Stimulated activated CD8-positive, alpha-beta memory T cell treated with anti-CD3 and anti-CD28 coated beads, Interleukin-15, amount 100 ng/mL, for 4 hours (primary cell): ENCODE results near the gene SMIM35.
"Not testable (repeated sequence)": the region's sequence is repeated elsewhere in the genome, so short reads cannot be mapped to it uniquely, and the experiment has no call there.

ENCODE experiments used
- DNase-seq, 2 donors: peaks; one replicate each; pipeline ENCODE4 v3.0.0-alpha.2; 2020; ENCODE audit warnings: low read depth in 2 of 2

The SMIM35 gene

GRCh38 chr11:118033443-118033842, 53.3 kb downstream of the SMIM35 start:
- no peak for DNase-seq

- DNase-seq, result no peak
Measured at GRCh38 chr11:118028626-118029025, 58.1 kb downstream of the SMIM35 start.

GRCh38 chr11:118027694-118028093, 59.1 kb downstream of the SMIM35 start:
- DNase-seq, result no peak

GRCh38 chr11:118021146-118021545, 65.6 kb downstream of the SMIM35 start:
- DNase-seq, result no peak

- no peak for DNase-seq
Measured at GRCh38 chr11:118018401-118018800, 68.4 kb downstream of the SMIM35 start.

- DNase-seq, result no peak
Measured at GRCh38 chr11:118017631-118018315, 69.0 kb downstream of the SMIM35 start.

GRCh38 chr11:118017111-118017510, 69.7 kb downstream of the SMIM35 start:
- DNase-seq, result no peak

- no peak for DNase-seq
Measured at GRCh38 chr11:118016104-118016503, 70.7 kb downstream of the SMIM35 start.

GRCh38 chr11:118015385-118015841, 71.3 kb downstream of the SMIM35 start:
- DNase-seq, result no peak

- no peak for DNase-seq
Measured at GRCh38 chr11:118014022-118014421, 72.7 kb downstream of the SMIM35 start.

GRCh38 chr11:118012083-118012669, 74.6 kb downstream of the SMIM35 start:
- no peak for DNase-seq

GRCh38 chr11:118010738-118011461, 75.9 kb downstream of the SMIM35 start:
- no peak for DNase-seq

- DNase-seq, result no peak
Measured at GRCh38 chr11:118009864-118010737, 76.7 kb downstream of the SMIM35 start.

- no peak for DNase-seq
Measured at GRCh38 chr11:118008271-118008911, 78.4 kb downstream of the SMIM35 start.

GRCh38 chr11:118007563-118008270, 79.0 kb downstream of the SMIM35 start:
- not testable (repeated sequence) for DNase-seq

GRCh38 chr11:118007040-118007439, 79.7 kb downstream of the SMIM35 start:
- no peak for DNase-seq

GRCh38 chr11:118006153-118006534, 80.6 kb downstream of the SMIM35 start:
- DNase-seq, result no peak

- DNase-seq, result no peak
Measured at GRCh38 chr11:118005224-118006152, 81.3 kb downstream of the SMIM35 start.

GRCh38 chr11:118004543-118005223, 82.1 kb downstream of the SMIM35 start:
- no peak for DNase-seq
